Heart left ventricle (tissue), 13 donors: ENCODE results near the gene ASTN2.

Source experiments
- CTCF ChIP-seq, 12 donors: fragments of 200-600 bp; sonication (generic) in 4 of 12; IDR thresholded peaks; one replicate each; pipeline versions ENCODE4 v1.5.0 to v1.8.0; 2018 to 2022; ENCODE audit warnings: antibody characterized with exemption in 12 of 12, mild to moderate bottlenecking in 5 of 12
- POLR2A ChIP-seq, 2 donors: fragments of 450-650 bp; IDR thresholded peaks; one replicate each; pipeline ENCODE4 v1.6.1; 2017; ENCODE audit warnings: antibody characterized with exemption in 2 of 2, mild to moderate bottlenecking in 2 of 2, moderate library complexity in 2 of 2
- donor health status: ischemic (EF 13 %, LVEDD 7.1; RV severe dilation, severe dysfunction).
- donor health status: DM: no; HTN: yes; CAD: no.
- donor health status: DM: no; HTN: no; CAD: no.
- donor health status: ischemic (EF 25% LVEDD 6.9; RV normal size, moderate dysfunction).
- donor health status: ischemic (EF 25% LVEDD 5.7; RV mildly dilated, moderate dysfunction).
- donor health status: ischemic (EF 35%, LVEDD 5.7; RV mildly dilated, moderate dysfunction).
- donor health status: nonischemic (EF 11% LVEDD 7.7; RV severe dilation, severe dysfunction).
- donor health status: DM: yes; HTN: yes; CAD: no.
- donor health status: PGD.
- donor health status: ischemic (EF 29% LVEDD 5.4; RV normal size, mild dysfunction).
- donor health status: nonischemic (EF 23%, LVEDD 6.1; RV moderate dilation, normal function).

GRCh38 chr9:117002686-117003085, 412.2 kb downstream of the ASTN2 start:
- no peak for TF ChIP-seq CTCF (IDR thresholded peaks at IDR 0.05)
- no peak for TF ChIP-seq POLR2A (IDR thresholded peaks at IDR 0.05)
